ENCODE data around the gene GAMT. TPM values are rescaled to one million over a fixed set of nuclear protein-coding genes. Genes with fewer than 3 reads are reported as not detected.

Gene GAMT
- total and polyA plus RNA-seq, 2 of the 13 experiments (the other 11 are each of a cell fraction or from before 2014, with no cell fraction given): 115 to 124 TPM

DNA sequence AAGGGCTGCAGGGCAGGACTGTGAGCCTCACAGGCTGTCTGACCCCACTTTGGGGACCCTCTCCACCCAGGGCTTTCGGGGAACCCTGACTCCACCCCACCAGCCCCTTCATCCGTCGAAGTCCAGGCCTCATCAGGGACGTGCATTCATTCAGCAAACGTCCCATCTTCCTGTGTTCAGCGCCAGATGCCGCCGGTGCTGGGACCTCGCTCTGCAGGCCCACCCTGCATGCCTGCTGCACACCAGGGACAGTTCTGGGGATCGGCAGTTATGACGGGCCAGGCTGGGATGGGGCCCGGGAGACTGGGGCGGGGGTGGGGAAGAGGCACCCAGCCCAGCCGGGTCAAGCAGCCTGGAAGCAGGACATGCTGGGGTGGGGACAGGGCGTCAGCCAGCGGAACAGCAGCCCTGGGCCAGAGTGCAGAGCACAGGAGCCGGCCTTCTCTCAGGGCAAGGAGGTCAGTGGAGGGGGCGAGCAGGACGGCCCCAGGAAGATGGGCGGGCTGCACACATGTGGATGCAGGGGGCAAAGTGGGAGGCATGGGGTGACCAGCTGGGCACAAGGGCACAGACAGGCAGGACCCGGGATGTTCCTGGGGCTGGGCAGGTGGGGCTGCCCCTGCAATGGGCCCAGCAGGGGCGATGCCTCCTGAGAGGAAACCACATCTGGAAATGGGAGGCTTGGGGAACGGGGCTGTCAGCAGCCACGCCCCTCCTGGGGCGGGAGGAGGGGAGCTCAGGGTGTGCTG is 5.1 kb downstream of the GAMT start (continued):
- TF ChIP-seq, protein P1, sequence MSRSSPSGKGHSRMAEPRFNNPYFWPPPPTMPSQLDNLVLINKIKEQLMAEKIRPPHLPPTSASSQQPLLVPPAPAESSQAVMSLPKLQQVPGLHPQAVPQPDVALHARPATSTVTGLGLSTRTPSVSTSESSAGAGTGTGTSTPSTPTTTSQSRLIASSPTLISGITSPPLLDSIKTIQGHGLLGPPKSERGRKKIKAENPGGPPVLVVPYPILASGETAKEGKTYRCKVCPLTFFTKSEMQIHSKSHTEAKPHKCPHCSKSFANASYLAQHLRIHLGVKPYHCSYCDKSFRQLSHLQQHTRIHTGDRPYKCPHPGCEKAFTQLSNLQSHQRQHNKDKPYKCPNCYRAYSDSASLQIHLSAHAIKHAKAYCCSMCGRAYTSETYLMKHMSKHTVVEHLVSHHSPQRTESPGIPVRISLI (CRISPR knock-in tag; IDR thresholded peaks at IDR 0.05; ENCODE audit: borderline replicate concordance): no peak
- TF ChIP-seq NCOA5 (CRISPR knock-in tag; IDR thresholded peaks at IDR 0.05): 0 out of 2 replicates have a peak, but pooled peaks have one; percentile 68
- TF ChIP-seq, protein P2, sequence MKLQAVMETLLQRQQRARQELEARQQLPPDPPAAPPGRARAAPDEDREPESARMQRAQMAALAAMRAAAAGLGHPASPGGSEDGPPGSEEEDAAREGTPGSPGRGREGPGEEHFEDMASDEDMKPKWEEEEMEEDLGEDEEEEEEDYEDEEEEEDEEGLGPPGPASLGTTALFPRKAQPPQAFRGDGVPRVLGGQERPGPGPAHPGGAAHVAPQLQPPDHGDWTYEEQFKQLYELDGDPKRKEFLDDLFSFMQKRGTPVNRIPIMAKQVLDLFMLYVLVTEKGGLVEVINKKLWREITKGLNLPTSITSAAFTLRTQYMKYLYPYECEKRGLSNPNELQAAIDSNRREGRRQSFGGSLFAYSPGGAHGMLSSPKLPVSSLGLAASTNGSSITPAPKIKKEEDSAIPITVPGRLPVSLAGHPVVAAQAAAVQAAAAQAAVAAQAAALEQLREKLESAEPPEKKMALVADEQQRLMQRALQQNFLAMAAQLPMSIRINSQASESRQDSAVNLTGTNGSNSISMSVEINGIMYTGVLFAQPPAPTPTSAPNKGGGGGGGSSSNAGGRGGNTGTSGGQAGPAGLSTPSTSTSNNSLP (IDR thresholded peaks at IDR 0.05; ENCODE audit: low read depth, low read length): no peak
- no peak for TF ChIP-seq ZNF790 (CRISPR knock-in tag; IDR thresholded peaks at IDR 0.05; ENCODE audit: borderline replicate concordance)
- TF ChIP-seq IKZF1 (IDR thresholded peaks at IDR 0.05): no peak
- no peak for TF ChIP-seq FOXA1 (IDR thresholded peaks at IDR 0.05)
- no peak for TF ChIP-seq FOXA1 (CRISPR knock-in tag; IDR thresholded peaks at IDR 0.05)
- TF ChIP-seq SATB2 (CRISPR knock-in tag; IDR thresholded peaks at IDR 0.05): no peak
- no peak for TF ChIP-seq HMG20A (CRISPR knock-in tag; IDR thresholded peaks at IDR 0.05; ENCODE audit: borderline replicate concordance)
- no peak for TF ChIP-seq AHR (CRISPR knock-in tag; IDR thresholded peaks at IDR 0.05)
- TF ChIP-seq MXD4 (CRISPR knock-in tag; IDR thresholded peaks at IDR 0.05): no peak
- TF ChIP-seq, protein P3, sequence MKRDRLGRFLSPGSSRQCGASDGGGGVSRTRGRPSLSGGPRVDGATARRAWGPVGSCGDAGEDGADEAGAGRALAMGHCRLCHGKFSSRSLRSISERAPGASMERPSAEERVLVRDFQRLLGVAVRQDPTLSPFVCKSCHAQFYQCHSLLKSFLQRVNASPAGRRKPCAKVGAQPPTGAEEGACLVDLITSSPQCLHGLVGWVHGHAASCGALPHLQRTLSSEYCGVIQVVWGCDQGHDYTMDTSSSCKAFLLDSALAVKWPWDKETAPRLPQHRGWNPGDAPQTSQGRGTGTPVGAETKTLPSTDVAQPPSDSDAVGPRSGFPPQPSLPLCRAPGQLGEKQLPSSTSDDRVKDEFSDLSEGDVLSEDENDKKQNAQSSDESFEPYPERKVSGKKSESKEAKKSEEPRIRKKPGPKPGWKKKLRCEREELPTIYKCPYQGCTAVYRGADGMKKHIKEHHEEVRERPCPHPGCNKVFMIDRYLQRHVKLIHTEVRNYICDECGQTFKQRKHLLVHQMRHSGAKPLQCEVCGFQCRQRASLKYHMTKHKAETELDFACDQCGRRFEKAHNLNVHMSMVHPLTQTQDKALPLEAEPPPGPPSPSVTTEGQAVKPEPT (CRISPR knock-in tag; IDR thresholded peaks at IDR 0.05; ENCODE audit: low read depth): no peak
- TF ChIP-seq, protein P4, sequence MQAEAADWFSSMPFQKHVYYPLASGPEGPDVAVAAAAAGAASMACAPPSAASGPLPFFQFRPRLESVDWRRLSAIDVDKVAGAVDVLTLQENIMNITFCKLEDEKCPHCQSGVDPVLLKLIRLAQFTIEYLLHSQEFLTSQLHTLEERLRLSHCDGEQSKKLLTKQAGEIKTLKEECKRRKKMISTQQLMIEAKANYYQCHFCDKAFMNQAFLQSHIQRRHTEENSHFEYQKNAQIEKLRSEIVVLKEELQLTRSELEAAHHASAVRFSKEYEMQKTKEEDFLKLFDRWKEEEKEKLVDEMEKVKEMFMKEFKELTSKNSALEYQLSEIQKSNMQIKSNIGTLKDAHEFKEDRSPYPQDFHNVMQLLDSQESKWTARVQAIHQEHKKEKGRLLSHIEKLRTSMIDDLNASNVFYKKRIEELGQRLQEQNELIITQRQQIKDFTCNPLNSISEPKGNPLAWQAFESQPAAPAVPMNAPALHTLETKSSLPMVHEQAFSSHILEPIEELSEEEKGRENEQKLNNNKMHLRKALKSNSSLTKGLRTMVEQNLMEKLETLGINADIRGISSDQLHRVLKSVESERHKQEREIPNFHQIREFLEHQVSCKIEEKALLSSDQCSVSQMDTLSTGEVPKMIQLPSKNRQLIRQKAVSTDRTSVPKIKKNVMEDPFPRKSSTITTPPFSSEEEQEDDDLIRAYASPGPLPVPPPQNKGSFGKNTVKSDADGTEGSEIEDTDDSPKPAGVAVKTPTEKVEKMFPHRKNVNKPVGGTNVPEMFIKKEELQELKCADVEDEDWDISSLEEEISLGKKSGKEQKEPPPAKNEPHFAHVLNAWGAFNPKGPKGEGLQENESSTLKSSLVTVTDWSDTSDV (CRISPR knock-in tag; IDR thresholded peaks at IDR 0.05): no peak
- no peak for TF ChIP-seq ZNF234 (CRISPR knock-in tag; conservative IDR thresholded peaks at IDR 0.05)
- no peak for TF ChIP-seq ZNF614 (CRISPR knock-in tag; IDR thresholded peaks at IDR 0.05; ENCODE audit: borderline replicate concordance)
- TF ChIP-seq DR1 (CRISPR knock-in tag; IDR thresholded peaks at IDR 0.05): no peak
- TF ChIP-seq, protein P5, sequence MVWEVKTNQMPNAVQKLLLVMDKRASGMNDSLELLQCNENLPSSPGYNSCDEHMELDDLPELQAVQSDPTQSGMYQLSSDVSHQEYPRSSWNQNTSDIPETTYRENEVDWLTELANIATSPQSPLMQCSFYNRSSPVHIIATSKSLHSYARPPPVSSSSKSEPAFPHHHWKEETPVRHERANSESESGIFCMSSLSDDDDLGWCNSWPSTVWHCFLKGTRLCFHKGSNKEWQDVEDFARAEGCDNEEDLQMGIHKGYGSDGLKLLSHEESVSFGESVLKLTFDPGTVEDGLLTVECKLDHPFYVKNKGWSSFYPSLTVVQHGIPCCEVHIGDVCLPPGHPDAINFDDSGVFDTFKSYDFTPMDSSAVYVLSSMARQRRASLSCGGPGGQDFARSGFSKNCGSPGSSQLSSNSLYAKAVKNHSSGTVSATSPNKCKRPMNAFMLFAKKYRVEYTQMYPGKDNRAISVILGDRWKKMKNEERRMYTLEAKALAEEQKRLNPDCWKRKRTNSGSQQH (CRISPR knock-in tag; IDR thresholded peaks at IDR 0.05; ENCODE audit: low read depth): no peak
- TF ChIP-seq ZNF224 (CRISPR knock-in tag; IDR thresholded peaks at IDR 0.05): no peak
- TF ChIP-seq ZNF772 (CRISPR knock-in tag; IDR thresholded peaks at IDR 0.05): no peak
- TF ChIP-seq, protein P6, sequence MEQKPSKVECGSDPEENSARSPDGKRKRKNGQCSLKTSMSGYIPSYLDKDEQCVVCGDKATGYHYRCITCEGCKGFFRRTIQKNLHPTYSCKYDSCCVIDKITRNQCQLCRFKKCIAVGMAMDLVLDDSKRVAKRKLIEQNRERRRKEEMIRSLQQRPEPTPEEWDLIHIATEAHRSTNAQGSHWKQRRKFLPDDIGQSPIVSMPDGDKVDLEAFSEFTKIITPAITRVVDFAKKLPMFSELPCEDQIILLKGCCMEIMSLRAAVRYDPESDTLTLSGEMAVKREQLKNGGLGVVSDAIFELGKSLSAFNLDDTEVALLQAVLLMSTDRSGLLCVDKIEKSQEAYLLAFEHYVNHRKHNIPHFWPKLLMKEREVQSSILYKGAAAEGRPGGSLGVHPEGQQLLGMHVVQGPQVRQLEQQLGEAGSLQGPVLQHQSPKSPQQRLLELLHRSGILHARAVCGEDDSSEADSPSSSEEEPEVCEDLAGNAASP (CRISPR knock-in tag; IDR thresholded peaks at IDR 0.05; ENCODE audit: borderline replicate concordance): no peak

All from HepG2 (cell line).